SW480 (cell line): ENCODE data around the gene SDE2.
"Not testable (repeated sequence)": the region's sequence is repeated elsewhere in the genome, so short reads cannot be mapped to it uniquely, and the experiment has no call there.

Experiments
- DNase-seq: peaks from one replicate; pipeline ENCODE4 v3.0.0-alpha.2; 2016; ENCODE audit warnings: low spot score

SDE2 gene

GRCh38 chr1:225975146-225975545, 24.0 kb downstream of the SDE2 start:
- DNase-seq: not testable (repeated sequence)

DNA sequence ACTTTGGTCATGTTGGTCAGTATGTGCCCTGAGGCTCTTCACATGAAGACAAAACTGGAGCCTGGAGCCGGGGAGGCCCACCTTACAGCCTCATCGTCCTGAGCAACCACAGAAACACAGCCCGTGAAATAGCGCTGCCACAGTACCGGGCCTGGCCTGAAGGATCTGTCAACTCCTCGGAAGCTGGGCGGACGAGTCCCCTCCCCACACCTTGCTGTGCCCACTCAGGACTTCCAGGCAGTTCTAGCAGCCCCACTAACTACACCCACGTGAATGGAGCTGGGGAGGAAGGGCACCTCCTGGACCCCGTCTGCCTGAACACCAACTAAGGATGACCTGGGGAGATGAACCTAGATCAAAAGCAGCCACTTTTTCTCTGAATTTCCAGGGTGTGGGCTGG, 24.7 kb downstream of the SDE2 start:
- no peak for DNase-seq

DNA sequence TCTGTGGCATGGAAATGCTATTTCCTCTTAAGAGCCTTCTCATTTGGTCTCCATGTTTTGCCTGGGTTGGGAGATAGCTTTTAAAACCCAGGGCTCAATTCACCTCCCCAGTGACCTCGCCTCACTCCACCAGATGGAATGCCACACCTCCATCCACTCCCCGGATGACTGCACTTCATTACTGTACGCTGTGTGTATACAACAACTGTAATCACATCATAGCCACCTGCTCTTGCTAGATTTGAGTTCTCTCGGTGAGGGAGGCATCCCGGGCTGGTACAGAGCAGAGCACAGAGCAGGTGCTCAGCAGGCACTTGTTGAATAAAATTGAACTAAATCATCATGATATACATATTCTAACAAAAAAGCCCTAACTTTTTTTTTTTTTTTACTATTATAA, 26.0 kb downstream of the SDE2 start:
- DNase-seq: peak; percentile 67

DNA sequence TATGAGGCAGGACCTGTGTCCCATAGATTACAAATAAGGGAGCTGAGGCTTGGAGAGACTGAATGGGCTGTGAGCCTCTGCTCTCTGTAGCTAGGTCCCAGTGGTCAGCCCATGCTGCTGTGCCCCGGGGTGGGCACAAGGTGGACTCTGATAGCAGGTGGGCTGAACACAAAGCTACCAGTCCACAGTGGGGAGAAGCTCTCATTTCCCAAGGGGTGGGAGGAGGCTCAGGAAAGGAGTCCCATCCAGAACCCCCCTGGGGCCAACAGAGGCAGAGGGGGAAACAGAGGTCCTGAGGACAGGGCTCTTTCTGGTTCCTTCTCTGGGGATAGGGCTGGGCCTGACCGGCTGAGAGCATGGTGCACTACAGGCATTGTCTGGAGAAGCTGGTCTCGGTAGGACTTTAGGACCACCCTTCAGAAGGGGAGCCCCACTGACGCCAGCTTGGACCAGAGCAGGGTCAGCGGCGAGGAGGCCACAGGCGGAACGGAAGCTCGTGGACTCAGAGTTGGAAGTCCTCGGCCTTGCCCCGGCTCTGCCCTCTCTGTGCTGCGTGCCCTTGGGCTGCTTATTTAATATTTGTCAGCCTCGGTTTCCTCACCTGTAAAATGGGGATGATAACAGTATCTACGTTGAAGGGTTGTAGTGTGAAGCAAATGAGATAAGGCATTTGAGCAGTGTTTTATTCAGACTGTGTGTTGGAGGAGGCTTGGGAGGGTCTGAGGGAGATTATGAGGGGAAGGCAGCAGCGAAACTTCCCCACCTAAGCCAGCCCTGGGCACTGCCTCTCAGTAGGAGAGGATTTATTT, 26.6 kb downstream of the SDE2 start:
- DNase-seq: no peak

GRCh38 chr1:225970592-225971157, 28.5 kb downstream of the SDE2 start:
- DNase-seq: not testable (repeated sequence)

DNA sequence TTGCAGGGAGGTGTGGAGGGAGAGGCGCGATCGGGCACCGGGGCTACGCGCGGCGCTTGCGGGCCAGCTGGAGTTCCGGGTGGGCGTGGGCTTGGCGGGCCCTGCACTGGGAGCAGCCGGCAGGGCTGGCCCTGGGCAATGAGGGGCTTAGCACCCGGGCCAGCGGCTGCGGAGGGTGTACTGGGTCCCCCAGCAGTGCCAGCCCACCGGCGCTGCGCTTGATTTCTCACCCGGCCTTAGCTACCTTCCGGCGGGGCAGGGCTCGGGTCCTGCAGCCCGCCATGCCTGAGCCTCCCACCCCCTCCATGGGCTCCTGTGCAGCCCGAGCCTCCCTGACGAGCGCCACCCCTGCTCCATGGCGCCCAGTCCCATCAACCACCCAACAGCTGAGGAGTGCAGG, 29.4 kb downstream of the SDE2 start:
- DNase-seq: not testable (repeated sequence)

DNA sequence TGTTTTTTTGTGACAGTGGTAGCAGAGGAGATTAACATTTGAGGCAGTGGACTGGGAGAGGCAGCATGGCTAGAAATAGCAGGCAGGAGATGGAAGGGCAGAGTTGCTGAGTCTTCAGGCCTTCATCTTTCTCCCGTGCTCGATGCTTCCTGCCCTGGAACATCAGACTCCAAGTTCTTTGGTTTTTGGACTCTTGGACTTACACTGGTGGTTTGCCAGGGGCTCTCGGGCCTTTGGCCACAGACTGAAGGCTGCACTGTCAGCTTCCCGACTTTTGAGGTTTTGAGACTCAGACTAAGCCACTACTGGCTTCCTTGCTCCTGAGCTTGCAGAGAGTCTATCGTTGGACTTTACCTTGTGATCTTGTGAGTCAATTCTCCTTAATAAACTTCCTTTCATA, 33.9 kb downstream of the SDE2 start:
- DNase-seq: no peak

DNA sequence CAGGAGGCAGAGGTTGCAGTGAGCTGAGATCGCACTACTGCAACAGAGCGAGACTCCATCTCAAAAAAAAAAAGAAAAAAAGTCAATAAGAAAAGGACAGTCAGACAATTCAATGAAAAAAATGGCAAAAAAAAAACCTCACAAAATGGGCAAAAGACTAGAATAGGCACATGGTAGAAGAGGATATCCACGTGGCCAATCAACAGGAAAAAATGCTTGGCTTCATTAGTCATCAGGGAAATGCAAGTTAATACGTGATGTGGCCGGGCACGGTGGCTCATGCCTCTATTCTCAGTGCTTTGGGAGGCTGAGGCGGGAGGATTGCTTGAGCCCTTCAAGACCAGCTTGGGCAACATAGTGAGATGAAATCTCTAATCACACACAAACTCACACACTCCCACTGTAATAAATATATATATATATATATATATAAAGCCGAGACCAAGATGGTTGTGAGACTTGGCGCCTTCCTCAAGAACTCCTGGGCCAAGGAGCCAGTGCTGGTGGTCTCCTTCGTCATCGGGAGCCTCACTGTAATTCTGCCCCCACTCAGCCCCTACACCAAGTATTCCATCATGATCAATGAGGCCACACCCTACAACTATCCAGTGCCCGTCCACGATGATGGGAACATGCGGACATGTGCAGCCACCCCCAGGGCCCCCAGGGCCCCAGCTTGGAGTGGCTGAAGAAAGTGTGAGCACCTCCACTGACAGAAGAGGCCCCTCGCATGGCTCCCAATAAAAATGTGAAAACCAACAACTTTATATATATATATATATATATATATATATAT, 35.2 kb downstream of the SDE2 start:
- no peak for DNase-seq

GRCh38 chr1:225962440-225962975, 36.6 kb downstream of the SDE2 start:
- DNase-seq: peak; percentile 20

DNA sequence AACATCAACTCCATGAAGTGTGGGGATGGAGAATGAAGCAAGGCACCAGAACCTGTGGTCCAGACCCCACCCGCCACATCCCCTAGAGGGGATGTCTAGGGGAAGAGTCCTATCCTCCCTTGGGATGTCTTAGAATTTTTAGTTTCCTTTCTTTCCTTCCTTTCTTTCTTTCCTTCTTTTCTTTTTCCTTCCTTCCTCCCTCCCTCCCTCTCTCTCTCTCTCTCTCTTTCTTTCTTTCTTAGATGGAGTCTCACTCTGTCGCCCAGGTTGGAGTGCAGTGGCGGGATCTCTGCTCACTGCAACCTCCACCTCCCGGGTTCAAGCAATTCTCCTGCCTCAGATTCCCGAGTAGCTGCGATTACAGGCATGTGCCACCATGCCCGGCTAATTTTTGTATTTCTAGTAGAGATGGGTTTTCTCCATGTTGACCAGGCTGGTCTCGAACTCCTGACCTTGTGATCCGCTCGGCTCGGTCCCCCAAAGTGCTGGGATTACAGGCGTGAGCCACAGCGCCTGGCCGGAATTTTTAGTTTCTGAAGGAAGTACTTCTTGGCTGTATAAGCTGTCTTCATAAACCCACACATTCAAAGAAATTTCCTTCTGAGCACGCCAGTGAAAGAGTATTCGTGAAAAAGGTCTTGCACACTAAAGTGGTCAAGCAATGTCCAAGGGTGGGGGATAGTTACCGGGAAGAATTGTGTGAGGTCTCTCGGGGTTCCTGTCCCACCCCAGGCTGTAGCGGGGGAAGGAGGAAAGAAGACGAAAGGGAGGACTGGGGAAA, 37.3 kb downstream of the SDE2 start:
- DNase-seq: no peak

GRCh38 chr1:225958041-225958440, 41.1 kb downstream of the SDE2 start:
- DNase-seq: no peak

GRCh38 chr1:225954753-225955152, 44.4 kb downstream of the SDE2 start:
- DNase-seq: no peak

GRCh38 chr1:225953315-225953714, 45.8 kb downstream of the SDE2 start:
- no peak for DNase-seq

GRCh38 chr1:225950905-225951497, 48.1 kb downstream of the SDE2 start:
- no peak for DNase-seq

GRCh38 chr1:225949041-225949440, 50.1 kb downstream of the SDE2 start:
- DNase-seq: no peak

DNA sequence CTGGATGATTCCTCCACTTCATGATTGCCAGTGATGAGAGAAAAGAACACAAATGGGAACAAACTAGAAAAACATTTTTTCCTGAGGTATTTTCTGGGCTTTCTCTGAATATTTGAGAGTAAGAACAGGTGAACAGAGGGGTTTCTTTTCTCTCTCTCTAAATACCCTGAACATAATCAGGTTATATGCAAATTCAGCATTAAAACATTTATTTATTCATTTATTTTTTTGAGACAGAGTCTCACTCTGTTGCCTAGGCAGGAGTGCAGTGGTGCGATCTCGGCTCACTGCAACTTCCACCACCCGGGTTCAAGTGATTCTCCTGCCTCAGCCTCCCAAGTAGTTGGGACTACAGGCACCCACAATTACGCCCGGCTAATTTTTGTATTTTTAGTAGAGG, 52.3 kb downstream of the SDE2 start:
- DNase-seq: no peak

DNA sequence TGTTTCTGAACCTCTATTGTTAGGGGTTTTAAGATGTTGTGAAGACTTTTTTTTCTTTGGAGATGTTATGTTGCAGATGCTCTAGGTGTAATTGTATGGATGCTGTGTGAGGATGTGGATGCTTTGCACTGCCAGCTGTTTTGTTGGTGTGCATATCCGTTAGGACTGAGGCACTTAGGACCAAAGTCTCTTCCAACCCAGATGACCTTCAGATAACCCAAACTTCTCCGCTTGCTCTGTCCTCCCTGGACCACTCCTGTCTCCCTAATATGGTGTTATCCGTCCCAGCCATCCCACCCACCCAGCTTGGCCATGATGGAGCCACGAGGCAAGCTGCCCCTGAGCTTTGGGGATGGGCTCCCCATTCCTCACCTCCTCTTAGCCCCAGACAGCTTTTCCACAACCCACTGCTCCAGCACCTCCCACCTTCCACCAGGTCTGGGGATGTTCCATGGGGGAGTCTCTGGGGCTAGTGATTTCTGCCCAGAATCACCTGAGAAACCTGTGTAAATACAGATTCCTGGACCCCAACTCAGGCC, 53.0 kb downstream of the SDE2 start:
- DNase-seq: no peak

- DNase-seq: no peak
Observed at GRCh38 chr1:225945564-225945963, 53.6 kb downstream of the SDE2 start.

GRCh38 chr1:225944951-225945350, 54.2 kb downstream of the SDE2 start:
- no peak for DNase-seq

- DNase-seq: no peak
Observed at GRCh38 chr1:225944387-225944786, 54.8 kb downstream of the SDE2 start.

- no peak for DNase-seq
Observed at GRCh38 chr1:225943582-225943981, 55.6 kb downstream of the SDE2 start.
